ENCODE results near the gene ATG14.
"Not testable (repeated sequence)": the region's sequence is repeated elsewhere in the genome, so short reads cannot be mapped to it uniquely, and the experiment has no call there.

The ATG14 gene

DNA sequence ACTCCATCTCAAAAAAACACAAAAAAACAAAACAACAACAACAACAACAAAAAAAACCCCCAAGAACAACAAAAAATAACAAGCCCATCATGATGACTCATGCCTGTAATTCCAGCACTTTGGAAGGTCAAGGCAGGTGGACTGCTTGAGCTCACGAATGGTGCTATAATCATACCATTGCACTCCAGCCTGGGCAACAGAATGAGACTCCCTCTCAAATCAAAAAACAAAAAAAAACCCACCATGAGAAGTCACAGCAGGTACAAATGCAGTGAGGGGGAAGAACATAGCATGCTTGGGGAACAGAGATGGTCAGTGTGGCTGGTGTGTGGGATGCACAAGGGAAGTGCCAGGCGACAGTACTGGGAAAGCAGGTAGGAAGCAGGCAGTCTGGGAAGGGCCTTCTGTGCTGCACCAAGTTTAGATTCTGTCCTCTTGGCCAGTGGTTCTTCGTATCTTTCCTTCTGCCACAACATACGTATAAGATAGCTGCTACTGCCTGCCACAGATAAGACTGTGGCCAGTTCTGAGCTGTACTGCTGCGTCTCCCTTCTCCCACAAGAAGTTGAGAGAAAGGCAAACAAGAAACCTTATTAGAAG is 28.0 kb downstream of the ATG14 start:
- DNase-seq (ENCODE audit: extremely low read depth, low read depth): no peak
- no peak overlapping the region for H3K4me3 ChIP-seq (replicated peaks; ENCODE audit: low read depth, low read length)
- TF ChIP-seq, protein P1, sequence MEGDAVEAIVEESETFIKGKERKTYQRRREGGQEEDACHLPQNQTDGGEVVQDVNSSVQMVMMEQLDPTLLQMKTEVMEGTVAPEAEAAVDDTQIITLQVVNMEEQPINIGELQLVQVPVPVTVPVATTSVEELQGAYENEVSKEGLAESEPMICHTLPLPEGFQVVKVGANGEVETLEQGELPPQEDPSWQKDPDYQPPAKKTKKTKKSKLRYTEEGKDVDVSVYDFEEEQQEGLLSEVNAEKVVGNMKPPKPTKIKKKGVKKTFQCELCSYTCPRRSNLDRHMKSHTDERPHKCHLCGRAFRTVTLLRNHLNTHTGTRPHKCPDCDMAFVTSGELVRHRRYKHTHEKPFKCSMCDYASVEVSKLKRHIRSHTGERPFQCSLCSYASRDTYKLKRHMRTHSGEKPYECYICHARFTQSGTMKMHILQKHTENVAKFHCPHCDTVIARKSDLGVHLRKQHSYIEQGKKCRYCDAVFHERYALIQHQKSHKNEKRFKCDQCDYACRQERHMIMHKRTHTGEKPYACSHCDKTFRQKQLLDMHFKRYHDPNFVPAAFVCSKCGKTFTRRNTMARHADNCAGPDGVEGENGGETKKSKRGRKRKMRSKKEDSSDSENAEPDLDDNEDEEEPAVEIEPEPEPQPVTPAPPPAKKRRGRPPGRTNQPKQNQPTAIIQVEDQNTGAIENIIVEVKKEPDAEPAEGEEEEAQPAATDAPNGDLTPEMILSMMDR (IDR thresholded peaks at IDR 0.05; ENCODE audit: low read depth, low read length, missing control alignments): no peak

DNA sequence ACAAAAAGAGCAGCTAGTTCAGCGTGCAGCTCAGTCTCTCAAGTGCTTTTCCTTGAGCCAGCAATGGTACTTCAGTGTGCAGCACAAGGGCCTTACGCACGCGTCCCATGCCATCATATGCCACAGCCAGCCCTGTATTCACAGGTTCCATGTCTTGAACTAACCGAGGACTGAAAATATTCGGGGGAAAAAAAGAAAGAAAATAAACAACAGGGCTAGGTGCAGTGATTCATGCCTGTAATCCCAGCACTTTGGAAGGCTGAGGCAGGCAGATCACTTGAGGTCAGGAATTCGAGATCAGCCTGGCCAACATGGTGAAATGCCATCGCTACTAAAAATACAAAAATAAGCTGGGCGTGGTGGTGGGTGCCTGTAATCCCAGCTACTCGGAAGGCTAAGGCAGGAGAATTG is 28.6 kb downstream of the ATG14 start:
- H3K4me3 ChIP-seq (replicated peaks; ENCODE audit: low read depth, low read length); DNase-seq (ENCODE audit: extremely low read depth, low read depth): not testable (repeated sequence)

DNA sequence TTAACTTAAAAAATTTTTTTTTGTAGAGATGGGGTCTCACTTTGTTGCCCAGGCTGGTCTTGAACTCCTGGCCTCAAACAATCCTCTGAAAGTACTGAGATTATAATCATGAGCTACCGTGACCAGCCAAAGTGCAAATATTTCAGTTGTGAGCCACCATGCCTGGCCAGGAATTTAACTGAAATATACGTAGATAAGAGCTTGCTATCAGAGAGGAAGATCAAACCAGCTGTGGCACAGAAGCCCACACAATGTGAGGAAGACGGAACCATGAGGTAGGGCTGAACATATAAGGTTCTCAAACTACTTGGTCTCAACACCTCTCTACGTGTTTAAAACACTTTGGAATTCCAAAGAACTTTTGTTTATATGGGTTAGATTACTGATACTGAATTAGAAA is 29.1 kb downstream of the ATG14 start:
- no peak for DNase-seq (ENCODE audit: extremely low read depth, low read depth)
- no peak overlapping the region for H3K4me3 ChIP-seq (replicated peaks; ENCODE audit: low read depth, low read length)
- TF ChIP-seq, protein P1 (IDR thresholded peaks at IDR 0.05; ENCODE audit: low read depth, low read length, missing control alignments): no peak

DNA sequence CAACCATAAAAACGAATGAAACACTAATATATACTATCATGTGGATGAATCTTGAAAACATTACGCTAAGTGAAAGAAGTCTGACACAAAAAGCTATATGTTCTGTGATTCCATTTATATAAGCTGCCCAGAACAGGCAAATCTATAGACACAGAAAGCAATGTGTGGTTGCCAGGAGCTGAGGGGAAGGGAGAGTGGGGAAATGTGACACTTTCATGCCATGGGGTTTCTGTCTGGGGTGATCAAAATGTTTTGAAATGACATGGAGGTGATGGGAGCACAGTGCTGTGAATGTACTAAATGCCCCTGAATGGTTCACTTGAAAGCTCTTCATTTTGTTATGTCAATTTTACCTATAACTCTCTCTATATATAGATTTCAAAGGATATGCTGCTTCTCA is 30.1 kb downstream of the ATG14 start:
- TF ChIP-seq, protein P1 (IDR thresholded peaks at IDR 0.05; ENCODE audit: low read depth, low read length, missing control alignments): no peak
- DNase-seq (ENCODE audit: extremely low read depth, low read depth): no peak
- H3K4me3 ChIP-seq (replicated peaks; ENCODE audit: low read depth, low read length): no peak overlapping the region

DNA sequence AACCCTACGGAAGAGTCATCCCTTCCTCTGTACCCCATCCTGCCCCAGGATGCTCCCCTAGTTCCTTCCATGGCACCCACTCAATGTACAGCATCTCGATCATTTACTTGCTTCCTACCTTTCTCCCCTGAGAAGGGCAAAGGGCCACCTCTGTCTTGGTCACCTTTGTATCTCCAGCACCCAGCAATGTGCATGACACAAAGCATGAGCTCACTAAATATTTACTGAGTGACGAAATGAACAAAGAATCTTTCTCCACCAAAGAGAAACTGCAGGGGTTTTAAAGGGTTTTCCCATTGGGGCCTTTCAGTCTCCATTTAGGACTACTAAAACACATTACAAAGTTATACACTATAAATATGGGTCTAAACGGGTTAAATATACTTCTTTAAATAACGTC is 30.6 kb downstream of the ATG14 start:
- H3K4me3 ChIP-seq (replicated peaks; ENCODE audit: low read depth, low read length): no peak overlapping the region
- TF ChIP-seq, protein P1 (IDR thresholded peaks at IDR 0.05; ENCODE audit: low read depth, low read length, missing control alignments): no peak
- DNase-seq (ENCODE audit: extremely low read depth, low read depth): no peak

DNA sequence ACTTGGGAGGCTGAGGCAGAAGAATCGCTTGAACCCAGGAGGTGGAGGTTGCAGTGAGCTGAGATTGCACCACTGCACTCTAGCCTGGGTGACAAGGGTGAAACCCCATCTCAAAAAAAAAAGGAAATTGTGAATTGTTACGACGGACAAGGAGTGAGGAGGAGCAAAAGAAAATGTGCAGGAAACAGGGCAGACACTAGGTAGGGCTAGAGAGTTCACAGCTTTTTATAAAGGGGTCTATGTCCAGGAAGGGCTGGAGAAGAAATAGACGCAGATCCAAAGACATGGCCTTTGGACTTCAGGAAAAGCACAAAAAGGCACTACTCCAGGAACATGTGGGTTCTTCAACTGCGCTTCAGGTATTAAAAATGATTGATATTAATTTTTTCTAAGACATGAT is 34.4 kb downstream of the ATG14 start:
- DNase-seq (ENCODE audit: extremely low read depth, low read depth): no peak
- TF ChIP-seq, protein P1 (IDR thresholded peaks at IDR 0.05; ENCODE audit: low read depth, low read length, missing control alignments): no peak

DNA sequence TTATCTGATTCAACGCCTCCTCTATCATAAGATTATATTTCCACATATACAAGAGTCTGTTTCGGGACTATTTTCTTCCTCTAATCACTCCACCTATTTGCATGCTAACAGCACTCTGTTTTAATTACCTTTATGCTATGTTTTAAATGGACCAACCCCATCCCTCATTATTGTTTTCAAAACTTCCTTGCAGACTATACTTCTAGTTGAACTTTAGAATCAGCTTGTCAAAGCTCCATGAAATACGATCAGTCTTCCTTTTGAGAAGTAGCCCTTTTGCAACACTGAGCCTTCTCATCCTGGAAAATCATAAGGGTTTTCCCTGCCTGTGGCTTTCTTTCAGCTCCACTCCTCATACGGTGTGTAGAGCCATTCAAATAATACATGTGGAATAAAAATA is 36.9 kb downstream of the ATG14 start:
- no peak overlapping the region for H3K4me3 ChIP-seq (replicated peaks; ENCODE audit: low read depth, low read length)
- TF ChIP-seq, protein P1 (IDR thresholded peaks at IDR 0.05; ENCODE audit: low read depth, low read length, missing control alignments): no peak
- DNase-seq (ENCODE audit: extremely low read depth, low read depth): no peak

More for the DNA sequence above, 34.4 kb downstream of the ATG14 start:
- no peak overlapping the region for H3K4me3 ChIP-seq (replicated peaks; ENCODE audit: low read depth, low read length)

Measured in HFF-Myc (cell line).